Amniotic epithelial cell (primary cell): ENCODE data around the gene EFCAB13.
"Not testable (repeated sequence)": the region's sequence is repeated elsewhere in the genome, so short reads cannot be mapped to it uniquely, and the experiment has no call there.

Experiments used
- DNase-seq: peaks from one replicate; pipeline ENCODE4 v3.0.0-alpha.2; 2010; ENCODE audit warnings: low read depth

Gene EFCAB13

GRCh38 chr17:47427985-47428384 lies 104.2 kb downstream of the EFCAB13 start:
- no peak for DNase-seq

GRCh38 chr17:47432240-47432639 lies 108.5 kb downstream of the EFCAB13 start:
- not testable (repeated sequence) for DNase-seq

- DNase-seq = no peak
Observed at GRCh38 chr17:47465165-47465564, 141.4 kb downstream of the EFCAB13 start.

- not testable (repeated sequence) for DNase-seq
Observed at GRCh38 chr17:47466976-47467375, 143.2 kb downstream of the EFCAB13 start.

- DNase-seq = no peak
Observed at GRCh38 chr17:47470836-47471235, 147.1 kb downstream of the EFCAB13 start.

- DNase-seq = not testable (repeated sequence)
Observed at GRCh38 chr17:47472073-47472472, 148.3 kb downstream of the EFCAB13 start.
